Stimulated activated CD8-positive, alpha-beta memory T cell treated with anti-CD3 and anti-CD28 coated beads, Interleukin-7, amount 100 ng/mL, for 1 hour (primary cell): ENCODE measurements around the gene OR10H4.
"Not testable (repeated sequence)": the region's sequence is repeated elsewhere in the genome, so short reads cannot be mapped to it uniquely, and the experiment has no call there.

Experiments
- DNase-seq, 2 donors: peaks; one replicate each; pipeline ENCODE4 v3.0.0-alpha.2; 2020; ENCODE audit warnings: low read depth in 2 of 2

Gene OR10H4

DNA sequence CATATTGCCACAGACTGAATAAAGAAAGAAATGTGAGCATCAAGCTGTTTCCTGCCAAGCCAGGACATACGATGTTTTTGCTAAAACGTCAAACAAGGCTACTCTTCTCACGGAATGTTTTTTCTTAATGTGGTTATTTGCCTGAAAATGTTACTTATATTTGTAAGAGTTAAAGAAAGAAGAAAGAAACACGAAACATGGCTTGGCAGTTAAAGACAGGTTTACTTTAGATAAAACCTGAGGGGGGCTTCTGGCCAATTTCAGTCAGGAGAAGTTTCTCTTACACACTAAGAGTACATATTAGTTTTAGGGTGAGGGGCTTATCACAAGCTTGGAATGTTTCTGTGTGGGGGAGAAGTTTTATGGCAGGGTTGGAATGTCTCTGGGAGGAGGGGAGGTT is 4.4 kb upstream of the OR10H4 start:
- DNase-seq: no peak

DNA sequence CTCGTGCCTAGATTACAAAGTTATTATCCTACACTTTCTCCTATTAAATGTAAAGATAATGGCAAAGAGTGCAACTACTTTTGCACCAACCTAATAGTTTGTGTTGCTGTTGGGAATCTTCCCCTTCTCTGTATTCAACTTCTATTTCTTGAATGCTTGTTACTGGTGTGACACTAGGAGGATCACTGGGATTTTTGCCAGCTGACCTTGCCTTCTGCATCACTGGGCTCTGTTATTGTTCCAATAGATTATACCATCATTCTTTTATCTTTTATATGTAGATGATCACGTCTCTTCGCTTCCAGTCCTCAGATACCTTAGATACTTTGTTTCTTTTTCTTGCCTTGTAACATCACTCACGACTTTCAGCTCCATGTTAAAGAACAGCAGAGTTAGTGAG is 3.5 kb upstream of the OR10H4 start:
- no peak for DNase-seq

DNA sequence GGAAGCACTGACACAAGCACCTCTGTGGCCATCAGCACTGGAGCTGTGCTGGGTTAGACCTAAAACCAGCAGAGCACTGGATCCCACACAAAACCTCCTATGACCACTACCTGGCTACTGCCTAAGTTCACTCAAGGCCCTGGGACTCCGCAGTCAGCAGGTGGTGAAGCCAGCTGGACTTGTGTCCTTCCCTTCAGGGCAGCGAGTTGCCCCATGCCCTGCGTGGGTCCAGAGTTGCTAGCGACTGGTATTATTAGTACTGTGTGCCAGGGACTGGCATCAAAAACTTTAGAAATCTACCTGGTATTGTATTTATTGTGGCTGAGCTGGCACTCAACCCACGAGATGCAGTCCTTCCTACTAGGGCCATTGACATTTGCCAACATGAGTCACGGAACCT is 6.0 kb downstream of the OR10H4 start:
- no peak for DNase-seq

DNA sequence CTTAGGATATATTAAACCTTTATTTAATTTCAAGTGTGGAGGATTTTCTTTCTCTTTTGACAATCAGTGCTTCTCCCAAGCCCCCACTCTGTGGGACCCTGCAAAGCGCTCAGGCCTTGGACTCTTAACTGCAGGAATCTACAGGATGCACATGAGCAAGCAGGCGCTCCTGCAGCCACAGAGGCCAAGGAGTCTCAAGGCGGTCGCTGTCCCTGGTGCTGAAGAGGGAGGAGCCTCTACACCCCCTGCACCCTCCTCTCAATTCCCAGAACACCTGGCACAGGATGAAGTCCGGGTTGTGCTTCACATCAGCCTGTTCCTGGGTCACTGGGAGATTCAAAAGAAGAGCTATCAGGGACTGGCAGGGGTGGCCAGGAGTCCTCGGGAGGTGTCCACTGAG is 13.5 kb downstream of the OR10H4 start:
- DNase-seq: no peak

DNA sequence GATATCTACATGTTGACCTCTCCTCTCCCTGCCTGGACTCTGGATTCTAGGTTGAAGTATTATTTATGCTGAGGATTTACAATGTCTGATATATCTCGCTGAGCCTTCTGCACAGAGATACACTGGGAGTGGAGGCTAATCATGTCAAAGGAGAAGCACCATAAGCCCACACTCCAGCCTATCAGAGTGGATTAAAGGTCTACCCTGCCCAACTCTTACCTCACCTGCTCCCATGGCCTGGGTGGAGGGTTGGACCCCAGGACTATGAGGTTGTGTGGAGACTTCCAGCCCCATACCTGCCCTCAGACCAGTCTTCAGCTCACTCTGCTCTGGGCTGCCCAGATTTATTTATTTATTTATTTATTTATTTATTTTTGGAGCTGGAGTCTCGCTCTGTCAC is 15.4 kb downstream of the OR10H4 start:
- DNase-seq: no peak

DNA sequence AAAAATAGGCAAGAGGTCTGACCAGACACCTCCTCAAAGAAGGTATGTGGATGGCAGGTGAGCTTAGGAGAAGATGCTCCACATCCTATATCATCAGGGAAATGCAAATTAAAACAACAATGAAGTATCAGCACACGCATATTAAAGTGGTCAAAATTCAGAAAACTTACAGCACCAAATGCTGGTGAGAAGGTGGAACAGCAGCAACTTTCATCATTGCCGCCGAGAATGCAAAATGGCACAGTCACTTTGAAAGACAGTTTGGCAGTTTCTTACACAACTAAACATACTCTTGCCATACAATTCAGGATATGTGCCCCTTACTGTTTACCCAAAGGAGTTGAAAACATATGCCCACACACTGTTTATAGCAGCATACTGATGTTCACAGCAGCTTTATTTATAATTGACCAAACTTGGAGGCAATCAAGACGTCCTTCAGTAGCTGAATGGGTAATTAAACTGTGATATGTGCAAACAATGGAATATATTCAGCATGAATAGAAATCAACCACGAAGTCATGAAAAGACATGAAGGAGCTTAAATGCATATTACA is 22.5 kb downstream of the OR10H4 start:
- no peak for DNase-seq

DNA sequence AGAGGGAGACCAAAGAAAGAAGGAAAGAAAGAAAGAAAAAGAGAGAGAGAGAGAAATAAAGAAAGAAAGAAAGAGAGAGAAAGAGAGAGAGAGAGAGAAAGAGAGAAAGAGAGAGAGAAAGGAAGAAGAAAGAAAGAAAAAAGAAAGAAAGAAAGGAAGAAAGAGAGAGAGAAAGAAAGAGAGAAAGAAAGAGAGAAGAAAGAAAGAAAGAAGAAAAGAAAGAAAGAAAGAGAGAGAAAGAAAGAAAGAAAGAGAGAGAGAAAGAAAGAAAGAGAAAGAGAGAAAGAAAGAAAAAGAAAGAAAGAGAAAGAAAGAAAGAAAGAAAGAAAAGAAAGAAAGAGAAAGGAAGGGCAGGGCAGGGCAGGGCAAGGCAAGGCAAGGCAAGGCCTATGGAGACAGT is 23.2 kb downstream of the OR10H4 start:
- not testable (repeated sequence) for DNase-seq

DNA sequence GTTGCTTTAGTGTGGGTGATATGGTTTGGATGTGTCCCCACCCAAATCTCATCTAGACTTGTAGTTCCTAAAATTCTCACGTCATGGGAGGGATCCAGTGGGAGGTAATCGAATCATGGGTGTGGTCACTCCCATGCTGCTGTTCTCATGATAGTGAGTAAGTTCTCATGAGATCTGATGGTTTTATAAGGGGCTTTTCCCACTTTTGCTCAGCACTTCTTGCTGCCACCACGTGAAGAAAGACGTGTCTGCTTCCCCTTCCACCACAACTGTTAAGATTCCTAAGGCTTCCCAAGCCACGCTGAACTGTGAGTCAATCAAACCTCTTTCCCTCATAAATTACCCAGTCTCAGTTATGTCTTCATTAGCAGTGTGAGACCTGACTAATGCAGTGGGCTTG is 26.0 kb downstream of the OR10H4 start:
- DNase-seq: no peak

DNA sequence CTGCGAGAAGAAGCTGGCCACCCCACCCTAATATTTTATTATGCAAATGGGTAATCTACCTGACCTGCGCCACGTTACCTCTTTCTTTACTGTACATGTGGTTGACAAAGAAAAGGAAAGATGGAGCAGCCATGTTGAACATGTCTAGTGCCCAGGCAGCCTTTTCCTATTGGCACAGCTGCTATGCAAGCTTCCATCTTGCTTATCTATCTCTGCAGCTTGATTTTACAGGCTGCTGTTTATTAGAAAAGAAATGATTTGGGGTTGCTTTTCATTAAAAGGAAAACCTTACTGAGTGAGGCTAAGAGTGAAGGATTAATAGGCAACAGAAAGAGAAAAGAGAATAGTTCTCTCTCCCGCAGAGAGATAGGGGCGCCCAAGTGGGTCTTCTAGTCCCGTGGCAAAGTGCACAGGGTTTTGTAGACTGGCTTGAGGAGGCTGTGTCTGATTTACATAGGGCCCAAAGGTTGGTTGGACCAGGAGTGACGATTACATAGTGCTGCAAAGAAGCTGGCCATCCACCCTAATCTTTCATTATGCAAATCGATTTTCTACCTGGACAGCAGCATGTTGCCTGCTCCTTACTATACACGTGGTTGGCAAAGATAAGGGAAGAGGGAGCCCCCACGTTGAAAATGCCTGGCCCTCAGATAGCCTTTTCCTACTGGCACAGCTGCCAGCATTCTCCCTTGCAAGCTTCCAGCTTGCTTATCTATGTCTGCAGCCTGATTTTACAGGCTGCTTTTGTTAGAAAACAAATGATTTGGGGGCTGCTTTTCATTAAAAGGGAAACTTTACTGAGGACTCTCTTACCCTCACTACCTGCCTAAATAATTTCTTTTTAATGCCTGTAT is 28.3 kb downstream of the OR10H4 start:
- no peak for DNase-seq

DNA sequence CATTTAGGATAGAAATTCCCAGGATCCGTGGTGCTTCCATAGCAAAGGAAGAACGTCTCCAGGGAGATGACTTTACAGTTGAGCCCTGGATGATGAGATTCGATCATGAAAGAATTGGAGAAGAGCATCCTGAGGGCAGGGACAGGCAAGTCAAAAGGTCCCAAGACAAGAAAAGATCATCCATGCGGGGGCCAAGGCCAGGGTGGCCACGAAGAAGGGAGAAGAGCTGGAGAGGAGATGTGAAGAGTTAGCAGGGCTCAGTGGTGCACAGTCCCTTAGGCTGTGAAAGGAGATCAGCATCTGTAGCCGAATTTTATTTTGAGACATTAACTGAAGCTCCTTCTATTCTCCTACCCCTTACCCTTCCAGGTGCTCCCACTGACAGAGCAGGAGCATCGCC is 28.9 kb downstream of the OR10H4 start:
- DNase-seq: no peak

DNA sequence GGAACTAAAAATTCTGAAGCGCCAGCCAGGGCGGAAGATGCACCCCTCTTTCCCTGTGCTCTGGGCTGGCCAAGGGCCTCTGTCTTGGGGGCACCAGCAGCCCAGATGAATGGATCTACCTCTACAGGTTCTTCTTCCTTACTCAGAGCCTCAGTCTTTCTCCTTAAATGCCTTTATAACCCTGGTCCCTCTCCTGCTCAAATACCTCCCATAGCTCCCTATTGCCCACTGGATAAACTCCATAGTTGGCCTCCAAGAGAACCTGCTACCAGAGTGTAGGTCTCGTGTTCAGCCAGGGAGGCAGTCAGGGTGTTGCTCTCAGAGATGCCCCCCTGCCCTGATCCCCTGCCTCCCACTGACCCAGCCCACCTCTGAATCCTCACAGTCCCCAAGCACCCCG is 30.5 kb downstream of the OR10H4 start:
- no peak for DNase-seq

DNA sequence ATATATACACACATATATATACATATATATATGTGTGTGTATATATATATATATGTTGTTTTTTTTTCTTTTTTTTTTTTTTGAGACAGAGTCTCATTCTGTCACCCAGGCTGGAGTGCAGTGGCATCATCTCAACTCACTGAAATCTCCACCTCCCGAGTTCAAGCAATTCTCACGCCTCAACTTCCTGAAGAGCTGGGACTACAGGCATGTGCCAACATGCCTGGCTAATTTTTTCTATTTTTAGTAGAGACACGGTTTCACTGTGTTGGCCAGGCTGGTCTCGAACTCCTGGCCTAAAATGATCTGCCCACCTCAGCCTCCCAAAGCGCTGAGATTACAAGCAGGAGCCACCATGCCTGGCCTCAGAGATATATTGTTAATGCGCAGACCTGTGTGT is 37.0 kb downstream of the OR10H4 start:
- not testable (repeated sequence) for DNase-seq

DNA sequence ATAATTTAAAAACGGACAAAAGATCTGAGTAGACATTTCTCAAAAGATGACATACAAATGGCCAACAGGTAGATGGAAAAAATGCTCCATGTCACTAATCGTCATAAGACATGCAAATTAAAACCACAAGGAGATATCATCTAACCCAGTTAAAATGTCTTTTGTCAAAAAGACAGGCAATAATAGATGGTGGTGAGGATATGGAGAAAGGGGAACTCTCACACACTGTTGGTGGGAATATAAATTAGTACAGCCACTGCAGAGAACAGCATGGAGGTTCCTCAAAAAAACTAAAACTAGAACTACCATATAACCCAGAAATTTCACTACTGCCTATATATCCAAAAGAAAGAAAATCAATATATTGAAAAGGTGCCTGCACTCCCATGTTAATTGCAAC is 37.9 kb downstream of the OR10H4 start:
- DNase-seq: no peak

DNA sequence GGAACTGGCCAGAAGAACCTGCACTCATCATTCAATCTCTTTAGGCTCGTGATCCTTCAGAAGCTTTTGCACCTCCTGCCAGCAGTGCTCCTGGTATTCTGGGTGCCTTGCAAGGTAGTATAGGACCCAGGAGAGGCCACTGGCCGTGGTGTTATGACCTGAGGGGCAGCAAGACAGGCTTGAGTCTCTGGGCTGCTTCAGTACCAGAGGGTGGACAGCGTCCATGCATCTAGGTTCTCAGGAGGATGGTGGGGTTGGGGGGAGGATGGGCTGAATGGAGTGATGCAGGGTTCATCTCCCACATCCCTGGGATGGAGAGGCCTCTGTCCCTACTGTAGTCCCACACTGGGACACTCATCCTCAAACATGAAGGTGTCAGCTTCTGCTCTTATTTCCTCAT is 41.1 kb downstream of the OR10H4 start:
- DNase-seq: no peak

DNA sequence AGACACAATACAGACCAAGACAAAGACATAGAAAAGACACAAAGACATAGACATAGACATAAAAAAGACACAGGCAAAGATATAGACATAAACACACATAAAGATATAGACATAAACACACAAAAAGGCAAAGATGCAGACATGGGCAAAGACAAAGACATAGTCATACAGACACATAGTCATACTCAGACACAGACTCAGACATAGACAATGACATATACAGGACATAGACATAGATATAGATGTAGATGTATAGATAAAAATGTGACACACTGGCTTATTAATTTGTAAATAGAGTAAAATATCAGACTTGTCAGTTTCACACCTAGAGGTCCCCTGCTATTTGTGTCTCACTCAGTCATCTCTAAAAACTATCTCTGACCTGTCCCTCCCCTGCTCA is 42.8 kb downstream of the OR10H4 start:
- DNase-seq: no peak

DNA sequence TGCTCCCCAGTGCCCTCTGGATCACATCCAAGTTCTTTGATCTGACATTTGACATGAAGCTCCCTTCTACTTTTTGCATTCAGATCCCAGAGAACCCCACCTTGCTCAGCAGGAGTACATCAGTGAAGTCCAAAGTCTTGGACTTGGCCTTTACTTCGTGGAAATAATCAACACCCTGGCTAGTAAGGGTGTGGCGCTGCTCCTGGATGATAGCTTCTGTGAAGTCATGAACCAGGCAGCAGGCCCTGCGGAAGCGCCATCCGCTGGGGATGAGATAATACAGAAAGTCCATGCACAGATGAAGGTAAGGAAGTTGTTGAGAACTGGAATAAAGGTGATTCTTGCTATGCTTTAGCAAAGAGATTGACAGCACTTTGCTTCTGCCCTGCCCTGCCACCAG is 43.2 kb downstream of the OR10H4 start:
- DNase-seq: no peak

DNA sequence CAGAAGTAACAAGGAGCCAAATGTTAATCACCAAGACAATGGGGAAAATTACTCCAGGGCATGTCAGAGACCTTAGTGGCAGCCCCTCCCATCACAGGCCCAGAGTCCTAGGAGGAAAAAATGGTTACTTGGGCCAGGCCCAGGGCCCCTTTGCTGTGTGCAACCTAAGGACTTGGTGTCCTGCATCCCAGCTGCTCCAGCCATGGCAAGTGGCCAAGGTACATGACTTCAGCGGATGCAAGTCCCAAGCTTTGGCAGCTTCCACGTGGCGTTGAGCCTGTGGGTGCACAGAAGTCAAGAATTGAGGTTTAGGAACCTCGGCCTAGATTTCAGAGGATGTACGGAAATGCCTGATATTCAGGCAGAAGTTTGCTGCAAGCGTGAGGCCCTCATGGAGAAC is 46.7 kb downstream of the OR10H4 start:
- no peak for DNase-seq

DNA sequence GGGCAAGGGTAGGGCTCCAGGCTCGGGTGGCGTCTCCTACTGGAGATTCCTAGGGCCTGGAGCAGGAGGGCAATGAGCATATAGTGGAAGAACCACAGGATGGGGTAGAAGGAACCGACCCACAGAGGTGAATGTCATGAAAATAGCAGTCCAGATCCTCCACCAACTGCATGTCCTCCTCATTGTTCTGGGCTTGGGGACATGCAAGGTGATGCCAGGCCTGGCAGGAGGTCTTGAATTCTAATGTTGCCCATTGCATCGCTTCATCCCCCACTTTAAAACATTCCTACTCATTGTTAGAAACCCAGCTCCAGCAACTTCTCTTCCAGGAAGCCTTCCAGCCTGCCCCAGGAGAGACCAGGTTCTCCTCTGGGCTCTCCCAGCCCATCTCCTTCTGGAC is 49.4 kb downstream of the OR10H4 start:
- DNase-seq: no peak
